ENCODE measurements around the gene NMD3. TPM values are rescaled to one million over a fixed set of nuclear protein-coding genes. Genes with fewer than 3 reads are reported as not detected.

NMD3 gene
- total RNA-seq, 1 experiment from 2014 or later = 56.3 TPM

- no peak; the same call in 1 of the 2 replicates for ATAC-seq
- H3K27me3 Mint-ChIP-seq (ENCODE audit: low read depth) = no peaks in the 10 kb centered on the region
- H3K27ac Mint-ChIP-seq = no peak overlapping the region
- TF ChIP-seq GTF2I (CRISPR knock-in tag; conservative IDR thresholded peaks at IDR 0.05) (no peak), RORB (CRISPR knock-in tag; IDR thresholded peaks at IDR 0.05) (no peak), ZNF416 (CRISPR knock-in tag; IDR thresholded peaks at IDR 0.05) (no peak), ZNF232 (CRISPR knock-in tag; IDR thresholded peaks at IDR 0.05) (no peak), PRRX2 (CRISPR knock-in tag; IDR thresholded peaks at IDR 0.05) (no peak), ELF4 (CRISPR knock-in tag; IDR thresholded peaks at IDR 0.05; ENCODE audit: low read depth) (no peak), CBFB (CRISPR knock-in tag; IDR thresholded peaks at IDR 0.05; ENCODE audit: low read depth) (no peak), ZNF532 (CRISPR knock-in tag; IDR thresholded peaks at IDR 0.05; ENCODE audit: borderline replicate concordance) (no peak), ERG (CRISPR knock-in tag; IDR thresholded peaks at IDR 0.05) (no peak)
- CTCF ChIA-PET = no interaction called here
- H3K36me3 Mint-ChIP-seq = peaks cover 33% of the 10 kb centered on the region
- DNase-seq (ENCODE audit: low spot score) = no peak
- H3K4me3 Mint-ChIP-seq = no peak overlapping the region
- H3K4me1 Mint-ChIP-seq = no peaks in the 10 kb centered on the region
- POLR2A ChIA-PET = no interaction called here
- peaks cover 36% of the 10 kb centered on the region for H3K9me3 Mint-ChIP-seq
Measured at GRCh38 chr3:161296814-161297213, 75.7 kb downstream of the NMD3 start.

Other genes with a start within 250 kb of the NMD3 start
- gene B3GALNT1, start 116.0 kb upstream of the NMD3 start, total RNA-seq (2021) = 4.2 to 6.0 TPM (median 5.0 TPM) in 3 replicates
- 14.1 to 17.8 TPM (median 15.7 TPM) in 3 replicates for gene SPTSSB, start 150.2 kb downstream of the NMD3 start, total RNA-seq (2021)